Stimulated activated CD8-positive, alpha-beta memory T cell treated with anti-CD3 and anti-CD28 coated beads, Interleukin-7, amount 100 ng/mL, for 24 hours (primary cell): ENCODE data around the gene SV2B.

ENCODE experiments used
- DNase-seq: peaks from one replicate; pipeline ENCODE4 v3.0.0-alpha.2; 2020; ENCODE audit warnings: low read depth

Gene SV2B

DNA sequence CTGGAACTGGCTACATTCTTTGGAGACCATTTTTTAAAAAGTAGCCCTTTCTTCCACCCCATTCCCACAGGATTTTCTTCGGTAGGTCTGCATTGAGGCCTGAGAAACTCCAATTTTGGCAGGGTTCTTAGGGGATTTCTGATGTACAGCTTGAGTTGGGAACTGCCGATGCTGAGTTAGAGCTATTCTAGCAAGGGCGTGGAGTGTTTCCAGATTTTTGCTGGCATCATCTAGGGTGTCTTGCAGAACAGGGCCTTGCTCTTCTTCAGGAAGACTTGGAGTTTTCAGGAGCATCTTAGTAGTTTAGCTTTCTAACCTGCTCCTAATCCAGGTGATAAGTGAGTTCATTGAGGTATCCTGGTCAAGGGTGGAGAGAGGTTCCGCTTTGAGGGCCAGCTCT is 41.0 kb downstream of the SV2B start:
- no peak for DNase-seq

DNA sequence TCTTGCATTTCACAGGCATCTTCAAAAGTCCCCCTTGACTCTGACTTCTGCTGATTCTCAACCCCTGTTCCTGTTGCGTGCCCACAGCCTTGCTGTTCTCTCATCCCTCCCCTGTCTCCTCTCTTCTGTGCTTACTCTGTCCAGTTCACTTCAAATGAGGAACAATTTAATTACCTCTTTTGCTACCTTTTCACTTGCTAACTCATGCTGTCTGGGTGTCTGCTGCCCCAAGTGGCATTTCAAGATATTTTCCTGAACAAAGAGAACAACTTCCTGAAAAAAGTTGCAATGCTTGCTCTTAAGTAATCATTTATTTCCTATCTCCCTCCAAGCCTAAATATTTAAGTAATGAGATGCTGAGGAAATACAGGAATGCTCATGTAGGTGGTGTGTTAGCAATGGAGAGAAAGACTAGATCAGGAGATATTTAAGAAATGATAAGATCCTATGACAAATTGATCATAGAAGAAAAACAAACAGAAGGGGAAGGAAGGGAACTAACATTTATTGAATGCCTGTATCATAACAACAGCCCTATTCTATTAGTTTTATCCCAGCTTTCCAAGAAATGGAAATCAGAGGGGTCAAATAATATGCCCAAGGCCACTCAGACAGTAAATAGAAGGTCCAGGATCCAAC is 42.2 kb downstream of the SV2B start:
- no peak for DNase-seq

DNA sequence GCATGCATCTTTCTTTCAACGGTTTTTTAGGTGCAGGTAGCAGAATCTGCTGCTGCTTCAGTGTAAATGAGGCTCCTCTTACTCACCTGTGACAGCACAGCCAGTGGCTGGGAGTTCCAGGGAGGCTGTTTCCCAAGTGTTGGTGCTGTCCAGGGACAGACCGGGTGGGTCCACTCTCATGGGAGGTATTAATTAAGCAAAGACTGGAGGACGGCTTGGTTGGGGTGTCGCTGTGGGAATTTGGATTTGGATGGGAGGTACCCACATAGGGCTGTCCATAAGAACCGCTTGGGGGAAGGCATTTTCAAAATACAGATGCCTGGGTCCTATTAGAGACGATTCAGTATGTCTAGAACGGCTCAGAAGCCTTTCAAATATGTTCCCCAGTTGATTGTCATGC is 42.9 kb downstream of the SV2B start:
- no peak for DNase-seq

DNA sequence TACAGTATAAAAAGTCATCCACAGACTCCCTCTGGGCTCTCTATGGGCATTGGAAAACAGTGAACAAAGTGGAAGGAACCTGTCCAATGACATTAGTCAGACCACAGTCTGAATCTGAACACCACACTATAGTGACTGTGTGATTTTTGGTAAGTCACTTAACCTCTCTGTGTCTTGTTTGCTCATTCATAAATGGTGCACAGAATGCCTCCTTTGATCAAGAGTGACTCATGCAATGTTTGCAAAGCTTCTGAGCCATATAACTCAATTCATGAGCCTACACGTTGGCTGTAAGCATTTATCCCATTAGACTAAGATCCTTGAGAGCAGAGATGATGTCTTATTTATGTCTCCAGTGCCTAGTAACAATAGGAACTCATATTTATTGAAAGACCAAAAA is 46.7 kb downstream of the SV2B start:
- DNase-seq = no peak

DNA sequence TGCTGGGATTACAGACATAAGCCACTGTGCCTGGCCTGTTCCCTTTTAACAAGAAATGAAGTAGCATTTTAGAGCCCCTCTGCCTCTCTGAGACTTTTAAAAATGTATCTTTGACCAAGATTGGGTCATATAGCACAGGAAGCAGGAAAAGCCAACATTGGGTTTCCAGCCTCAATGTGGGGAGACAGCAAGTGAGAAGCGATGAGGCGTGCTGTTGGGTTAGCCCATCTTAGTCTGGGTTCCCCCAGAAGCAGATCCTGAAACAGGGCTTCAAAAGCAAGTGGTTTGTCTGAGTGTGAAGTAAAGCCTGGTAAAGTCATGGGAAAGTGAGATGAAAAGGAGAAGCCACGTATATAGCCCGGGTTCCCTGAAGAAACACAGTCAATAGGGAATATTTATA is 48.2 kb downstream of the SV2B start:
- DNase-seq = no peak

DNA sequence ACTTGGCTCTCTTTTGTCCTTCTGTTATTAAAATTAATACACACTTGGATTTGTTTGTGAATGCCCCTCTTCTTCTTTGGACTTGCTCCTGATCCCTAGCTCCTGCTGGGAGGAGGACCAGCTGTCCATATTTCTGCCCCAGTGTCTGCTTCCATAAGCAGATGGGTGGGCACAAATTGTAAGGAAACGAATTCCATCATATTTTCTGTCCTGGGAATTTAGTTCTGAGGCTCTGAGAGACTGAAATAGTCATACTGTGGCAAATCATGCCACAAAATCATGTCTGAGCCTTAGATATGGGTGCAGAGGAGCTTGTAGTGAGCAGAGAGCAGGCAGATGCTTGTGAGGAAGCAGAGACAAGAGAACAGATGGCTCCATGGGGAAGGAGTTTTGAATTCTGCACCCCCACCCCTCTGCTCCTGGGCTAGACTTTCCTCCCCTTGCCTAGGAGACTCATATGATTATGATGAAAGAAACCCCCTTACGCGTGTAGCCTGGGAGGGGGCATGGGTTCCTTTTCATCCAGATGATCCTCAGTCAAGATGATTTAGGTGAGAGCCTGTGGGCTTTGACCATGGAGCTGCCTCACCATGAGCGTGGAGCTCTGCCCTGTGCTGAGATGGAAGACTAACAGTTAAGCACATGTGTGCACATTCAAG is 50.6 kb downstream of the SV2B start:
- DNase-seq = no peak

DNA sequence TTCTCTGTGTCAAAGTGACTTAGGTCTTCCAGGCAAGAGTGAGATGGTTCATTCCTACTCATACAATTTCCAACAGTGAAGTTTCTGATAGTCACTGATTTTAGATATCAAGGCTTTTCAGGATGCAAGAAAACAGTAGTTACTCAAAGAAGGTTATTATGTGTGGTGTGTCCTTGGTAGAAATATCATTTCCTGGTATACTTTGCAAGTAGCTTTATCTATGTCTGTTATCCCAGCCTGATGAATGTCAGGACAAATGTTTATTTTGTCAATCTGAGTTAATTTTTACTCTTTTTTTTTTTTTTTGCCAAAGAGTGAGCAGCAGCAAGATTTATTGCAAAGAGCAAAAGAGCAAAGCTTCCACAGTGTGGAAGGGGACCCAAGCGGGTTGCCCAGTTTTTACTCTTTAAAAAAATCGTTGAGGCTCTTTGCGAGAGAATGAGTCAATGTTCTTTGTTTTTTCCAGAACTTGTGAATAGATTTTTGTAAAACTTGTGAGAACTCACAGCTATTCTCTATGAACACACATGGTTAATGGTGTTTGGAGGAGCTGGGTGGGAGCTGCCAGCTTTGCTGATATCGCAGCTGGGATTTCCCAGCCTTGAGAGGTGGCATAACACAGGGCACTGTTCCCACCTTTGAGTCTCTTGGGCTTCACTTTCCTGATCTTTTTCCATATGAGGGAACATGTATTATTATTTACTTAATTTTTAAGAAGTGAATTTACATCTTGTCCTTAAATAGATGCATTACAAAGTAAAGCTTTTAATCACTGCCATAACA is 51.9 kb downstream of the SV2B start:
- DNase-seq = no peak

DNA sequence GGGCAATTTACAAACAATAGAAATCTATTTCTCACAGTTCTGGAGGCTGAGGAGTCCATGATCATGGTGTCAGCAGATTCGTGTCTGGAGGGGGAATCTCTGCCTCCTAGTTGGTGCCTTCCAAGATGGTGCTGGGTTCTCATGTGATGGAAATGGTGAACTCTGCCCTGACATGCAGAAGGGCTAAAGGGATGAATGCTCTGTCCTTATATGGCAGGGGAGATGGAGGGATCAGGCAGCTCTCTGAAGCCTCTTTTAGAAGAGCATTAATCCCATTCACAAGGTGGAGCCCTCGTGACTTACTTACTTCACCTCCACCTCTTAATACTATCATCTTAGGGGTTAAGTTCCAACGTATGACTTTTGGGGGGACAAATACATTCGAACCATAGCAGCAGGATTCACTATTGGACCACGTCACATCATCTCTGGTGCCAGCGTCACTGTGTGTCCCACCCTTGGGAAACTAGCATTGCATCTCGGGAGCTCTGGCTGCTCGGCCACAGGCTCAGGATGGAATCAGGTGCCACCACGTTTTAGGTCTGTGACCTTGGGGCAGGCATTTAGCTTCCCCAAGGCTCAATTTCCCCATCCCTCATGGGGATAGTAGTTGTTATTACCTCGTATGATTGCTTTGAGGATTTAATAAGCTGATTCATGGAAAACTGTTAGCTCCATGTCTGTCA is 53.0 kb downstream of the SV2B start:
- no peak for DNase-seq

DNA sequence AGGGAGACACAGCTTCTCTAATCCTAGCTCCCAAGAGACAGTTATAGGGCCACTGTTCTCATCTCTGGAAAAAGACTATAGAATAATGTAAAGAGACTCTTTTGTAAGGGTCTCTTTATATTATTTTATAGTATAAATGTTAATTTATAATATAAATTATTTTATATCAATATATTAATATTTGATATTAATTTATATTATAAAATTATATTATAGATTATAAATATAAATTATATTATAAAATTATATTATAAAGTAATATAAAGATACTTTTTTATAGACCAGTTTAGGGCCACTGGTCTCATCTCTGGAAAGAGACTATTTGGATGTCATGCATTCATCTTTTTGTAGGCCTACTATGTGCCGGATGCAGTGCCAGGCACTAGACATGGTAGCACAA is 53.9 kb downstream of the SV2B start:
- DNase-seq = no peak

DNA sequence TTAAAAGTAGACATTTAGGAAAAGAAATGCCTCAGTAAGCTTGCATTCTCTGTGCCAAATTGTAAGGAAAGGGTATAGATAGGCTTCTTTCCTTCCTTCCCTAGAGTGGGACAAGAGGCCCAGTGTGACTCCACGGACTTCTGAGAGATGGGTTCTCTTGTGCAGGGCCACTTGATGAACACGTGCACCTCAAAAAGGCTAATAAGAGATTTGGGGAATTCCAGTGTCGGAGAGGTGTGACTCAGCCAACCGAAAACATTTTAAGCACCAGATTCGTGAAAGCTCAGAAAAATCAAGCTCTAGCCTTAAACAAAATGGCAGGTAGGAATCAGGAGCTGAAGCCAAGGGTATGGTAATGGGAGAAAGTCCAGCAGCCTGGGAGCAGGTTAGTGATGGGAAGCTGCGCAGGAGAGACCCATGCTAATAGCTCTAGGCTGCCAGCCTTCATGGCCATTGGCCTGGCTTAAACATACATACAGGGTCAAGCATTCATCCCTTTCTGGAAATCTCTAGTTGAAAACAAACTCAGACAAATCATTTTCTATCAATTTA is 56.2 kb downstream of the SV2B start:
- no peak for DNase-seq

DNA sequence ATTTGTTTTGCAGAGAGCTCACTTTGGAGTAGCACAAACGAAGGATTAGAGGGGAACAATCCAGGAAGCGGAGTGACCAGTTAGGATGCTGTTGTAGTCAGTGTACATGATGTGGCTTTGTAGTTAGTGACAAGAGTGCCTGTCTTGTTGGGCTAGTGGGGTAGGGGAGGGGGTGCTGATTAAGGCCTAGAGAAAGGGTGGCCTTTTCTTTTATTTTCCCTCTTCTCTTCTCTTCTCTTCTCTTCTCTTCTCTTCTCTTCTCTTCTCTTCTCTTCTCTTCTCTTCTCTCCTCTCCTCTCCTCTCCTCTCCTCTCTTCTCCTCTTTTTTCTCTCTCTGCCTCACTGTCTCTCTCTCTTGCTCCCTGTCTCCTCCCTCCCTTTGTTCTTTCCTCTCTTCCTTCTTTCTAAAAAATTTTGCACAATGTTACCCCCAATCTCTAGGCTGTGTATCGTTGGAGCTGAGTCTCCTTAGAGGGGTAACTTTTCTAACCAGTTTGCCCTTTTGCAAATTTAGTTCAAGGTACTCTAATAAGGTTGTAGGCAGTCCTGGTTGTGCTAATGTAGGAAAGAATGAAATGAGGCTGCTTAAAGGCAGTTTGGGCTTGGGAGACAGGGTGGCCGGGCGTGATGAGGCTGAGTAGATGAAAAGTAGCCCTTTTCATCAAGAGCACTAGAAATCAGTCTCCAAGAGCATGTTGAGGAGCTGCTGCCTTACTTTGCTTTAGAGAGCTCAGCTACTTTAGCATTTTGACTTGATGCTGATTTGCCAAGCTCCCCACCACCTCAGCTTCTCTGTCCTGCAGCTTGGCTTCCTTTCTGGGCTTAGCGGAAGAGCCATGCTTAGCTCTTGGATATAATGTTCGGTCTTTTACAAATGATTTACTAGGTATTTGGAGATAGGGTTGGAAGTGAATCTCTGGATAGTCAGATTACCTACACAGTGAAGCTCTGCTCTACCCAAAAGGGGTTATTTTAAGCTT is 58.6 kb downstream of the SV2B start:
- DNase-seq = no peak

DNA sequence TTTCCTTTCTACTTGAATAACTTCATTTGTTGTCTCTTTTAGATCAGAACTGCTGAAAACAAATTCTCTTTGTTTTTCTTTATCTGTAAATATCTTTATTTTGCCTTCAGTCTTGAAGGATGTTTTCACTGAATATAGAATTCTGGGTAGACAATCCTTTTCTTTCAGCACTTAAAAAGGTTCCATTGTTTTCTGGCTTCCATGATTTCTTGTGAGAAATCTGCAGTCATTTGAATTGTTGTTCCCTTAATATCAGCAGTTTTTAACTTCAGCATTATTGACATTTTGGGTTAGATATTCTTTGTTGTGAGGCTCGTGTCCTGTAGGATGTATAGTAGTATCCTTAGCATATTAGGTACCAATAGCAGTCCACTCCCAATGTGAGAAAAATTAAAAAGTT is 65.8 kb downstream of the SV2B start:
- no peak for DNase-seq

DNA sequence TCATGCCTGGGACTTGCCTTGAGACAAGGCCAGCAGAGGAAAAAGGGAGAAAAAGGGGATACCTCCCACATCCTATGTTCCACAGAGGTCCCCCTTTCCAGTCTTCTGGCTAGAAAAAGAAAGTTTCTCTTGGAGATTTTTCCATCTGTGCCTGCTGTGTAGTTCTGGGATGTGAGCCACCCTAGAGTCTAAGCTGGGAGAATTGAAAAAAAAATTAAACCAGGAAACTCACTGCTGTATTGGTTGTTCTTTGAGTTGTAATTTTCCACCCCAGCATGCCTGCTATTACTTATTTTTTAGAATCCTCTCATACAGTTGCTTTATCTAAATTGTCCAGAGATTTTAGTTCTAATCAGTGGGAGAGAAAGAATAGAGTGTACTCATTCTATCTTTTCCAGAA is 68.4 kb downstream of the SV2B start:
- no peak for DNase-seq

DNA sequence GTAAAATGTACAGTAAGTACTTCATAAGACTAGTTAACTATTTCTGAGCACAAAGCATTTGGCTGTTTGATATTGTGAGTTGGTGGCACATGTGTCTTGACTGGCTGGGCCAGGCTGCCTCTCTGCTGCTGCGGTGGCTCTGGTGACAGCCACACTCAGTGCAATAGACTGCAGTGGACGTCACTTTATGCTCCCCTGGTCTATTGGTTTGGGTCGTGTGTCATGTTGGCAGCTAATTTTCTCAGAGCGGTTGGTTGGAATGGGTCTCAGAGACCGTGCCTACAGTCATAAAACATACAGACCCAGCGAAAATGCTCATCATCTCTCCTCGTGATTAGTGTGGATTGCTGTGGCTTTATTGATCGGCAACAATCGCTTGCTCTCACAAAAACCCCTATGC is 71.3 kb downstream of the SV2B start:
- DNase-seq = no peak

DNA sequence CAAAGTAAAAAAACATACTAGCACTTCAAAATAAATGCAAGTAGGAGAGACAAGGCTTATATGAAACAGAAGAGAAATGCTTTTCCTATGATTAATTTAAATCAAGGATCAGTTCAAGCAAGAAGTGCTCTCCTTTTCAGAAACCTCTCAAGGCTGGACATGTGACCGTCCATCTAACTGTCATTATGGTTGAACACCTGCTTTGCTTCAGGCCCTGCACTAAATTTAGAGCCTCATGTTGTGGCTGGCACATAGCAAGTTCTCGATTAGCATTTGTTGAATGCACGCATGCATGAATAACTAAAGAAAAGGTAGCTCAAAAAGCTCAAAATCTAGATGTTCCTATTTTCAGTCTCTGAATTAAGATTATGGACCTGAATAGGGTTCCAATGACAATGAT is 82.0 kb downstream of the SV2B start:
- no peak for DNase-seq

DNA sequence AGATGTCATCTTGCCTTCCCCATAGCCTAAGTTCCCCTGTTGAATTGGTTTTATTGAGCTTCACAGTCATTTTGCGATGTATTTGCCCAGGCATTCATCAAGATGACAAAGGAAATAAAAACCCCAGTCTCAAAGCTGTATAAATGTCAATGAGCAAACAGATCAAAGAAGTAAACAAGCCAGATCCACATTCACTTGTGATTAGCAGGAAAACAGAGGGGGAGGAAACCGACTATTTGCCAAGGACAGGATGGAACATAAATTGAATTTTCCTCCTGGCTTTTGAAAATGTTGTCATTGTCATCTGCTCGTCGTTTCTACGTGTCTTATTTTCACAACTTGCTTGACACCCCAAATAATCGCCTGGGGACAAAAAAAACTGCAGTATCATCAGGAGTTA is 83.5 kb downstream of the SV2B start:
- DNase-seq = no peak

DNA sequence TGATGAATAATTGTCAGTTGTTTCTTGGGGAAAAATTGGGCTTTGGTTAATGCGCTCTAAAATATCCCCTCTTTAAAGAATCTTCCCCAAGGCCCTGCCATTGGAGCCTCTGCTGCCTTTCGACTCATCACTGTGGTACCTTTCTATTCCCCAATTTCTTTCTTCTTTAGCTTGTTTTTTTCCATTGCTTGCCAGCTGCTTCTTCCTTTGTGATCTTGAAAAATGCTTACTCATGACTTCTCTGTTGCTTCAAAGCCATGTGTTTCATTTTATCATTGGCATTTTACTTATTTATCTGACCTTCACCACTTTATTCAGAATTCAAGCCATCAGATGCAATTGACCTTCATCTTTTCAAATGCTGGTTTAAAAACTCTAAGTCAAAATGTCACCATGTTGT is 84.4 kb downstream of the SV2B start:
- DNase-seq = no peak

DNA sequence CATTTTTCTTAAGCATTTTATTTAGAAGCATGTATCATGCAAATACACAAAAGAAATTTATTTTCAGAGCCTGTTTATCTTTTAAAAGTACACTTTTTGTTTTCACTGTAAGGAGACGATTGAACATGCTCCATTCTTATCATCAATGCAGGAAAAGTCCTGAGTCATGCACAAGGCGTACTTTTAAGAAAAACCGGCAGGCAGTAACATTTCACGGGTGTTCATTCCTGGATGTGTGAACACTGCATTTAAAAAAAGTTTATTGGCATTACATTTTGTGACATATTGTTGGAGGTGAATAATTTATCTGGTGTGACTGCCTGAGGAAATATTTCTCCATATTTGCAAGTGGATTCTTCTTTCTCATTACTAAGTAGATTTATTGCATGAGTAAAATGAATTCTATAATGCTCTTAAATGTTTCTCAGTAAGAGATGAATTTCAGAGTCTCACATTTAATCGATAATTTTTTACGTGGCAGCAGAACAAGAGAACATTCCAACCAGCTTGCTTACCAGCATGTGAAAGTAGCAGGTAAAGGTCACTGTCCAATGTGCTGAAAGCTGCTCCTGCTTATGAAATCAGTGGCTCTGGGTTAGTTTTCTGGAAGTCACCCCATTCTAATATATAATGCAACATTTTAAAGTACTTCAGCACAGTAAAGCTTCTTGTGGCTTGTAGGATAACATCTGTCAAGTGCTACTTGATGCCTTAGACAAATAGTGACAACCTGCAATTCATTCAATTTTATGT is 87.0 kb downstream of the SV2B start:
- no peak for DNase-seq

DNA sequence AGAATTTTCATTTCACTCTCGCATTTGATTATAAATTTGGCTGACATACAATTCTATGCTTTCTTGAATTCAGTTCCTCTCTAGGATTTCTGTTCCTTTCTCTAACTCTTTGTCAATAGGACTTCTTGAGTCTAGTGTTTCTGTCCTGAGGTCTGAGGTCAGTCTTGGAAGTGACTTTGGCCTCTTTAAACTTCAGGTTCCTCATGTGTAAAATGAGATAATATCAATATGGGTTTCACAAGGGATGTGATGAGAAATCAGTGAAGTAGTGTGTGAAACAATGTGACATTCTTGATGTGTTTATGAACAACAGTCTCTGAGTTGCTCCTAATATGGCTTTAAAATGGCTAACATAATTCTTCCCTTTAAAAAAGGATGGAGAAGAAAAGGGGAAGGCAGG is 92.2 kb downstream of the SV2B start:
- DNase-seq = no peak

DNA sequence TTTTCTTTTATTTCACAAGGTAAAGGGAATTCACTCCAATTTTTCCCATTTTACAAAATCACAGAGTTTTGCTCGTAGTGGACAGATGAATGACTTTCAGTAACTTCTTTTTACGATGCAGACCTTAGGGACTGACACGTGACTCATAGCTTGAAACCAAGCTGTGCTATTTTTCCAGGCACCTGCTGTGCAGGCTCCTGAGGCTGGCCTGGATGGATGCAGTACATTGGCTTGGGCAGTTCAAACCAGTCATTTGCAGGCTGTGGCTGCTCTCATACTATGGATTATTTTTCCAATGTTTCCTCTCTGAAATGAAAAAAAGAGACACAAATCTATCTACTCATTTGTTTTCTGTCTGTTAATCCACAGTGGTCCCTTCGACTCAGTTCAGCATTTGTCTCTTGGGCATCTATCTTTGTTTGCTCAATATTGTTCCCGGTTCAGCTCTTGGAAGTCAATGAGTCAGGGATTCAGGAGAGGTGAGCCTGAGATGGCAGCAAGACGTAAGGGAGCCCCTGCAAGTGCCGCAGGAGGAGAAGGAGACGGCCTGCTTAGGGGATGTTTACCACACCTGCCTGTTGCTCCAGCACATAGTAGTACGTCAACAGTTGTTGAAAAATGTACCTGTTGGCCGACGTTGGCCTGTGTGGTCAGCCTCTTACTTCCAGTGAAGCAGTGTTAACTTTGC is 92.8 kb downstream of the SV2B start:
- no peak for DNase-seq
